AG04450 (cell line): ENCODE measurements around the gene ACSL6. TPM values are rescaled to one million over a fixed set of nuclear protein-coding genes. Genes with fewer than 3 reads are reported as not detected.

ENCODE experiments used
- CTCF ChIA-PET: fragments of 300-600, 350-600 bp; formaldehyde crosslinking; extraction: SDS; loops from one replicate; lab custom pipeline; 2022; ENCODE audit warnings: antibody characterized with exemption, inconsistent platforms; lab: Charles Lee
- POLR2A ChIA-PET: fragments of 350-600 bp; formaldehyde crosslinking; extraction: SDS; loops from one replicate; lab custom pipeline; 2021; ENCODE audit warnings: antibody characterized with exemption, inconsistent platforms; lab: Yijun Ruan, JAX
- DNase-seq: peaks from one replicate; pipeline ENCODE4 v3.0.0-alpha.2; 2011; ENCODE audit warnings: low read depth, low spot score
- H3K27ac ChIP-seq: one replicate; pipeline ENCODE4 v1.5.1; 2012; ENCODE audit warnings: low read depth, low read length, control low read depth
- H3K27me3 ChIP-seq: one replicate; pipeline ENCODE4 v1.6.0; 2012; ENCODE audit warnings: low read length; ENCODE audit not compliant: control insufficient read depth, insufficient read depth
- H3K4me3 ChIP-seq: 2 replicates; pipeline ENCODE4 v1.5.1; 2011; ENCODE audit warnings: mild to moderate bottlenecking, low read depth, low read length, control low read depth
- H3K9me3 ChIP-seq: 2 replicates; pipeline ENCODE4 v1.5.1; 2012; ENCODE audit warnings: low read length; ENCODE audit not compliant: control insufficient read depth, insufficient read depth
- polyA plus RNA-seq: library from polyadenylated mRNA; depleted of rRNA; stranded (reverse); fragments of >200 nt; gene quantifications from 2 replicates; pipeline ENCODE4 v1.2.3, GENCODE V29; 2011
- TF ChIP-seq, protein P1 (sequence below): IDR thresholded peaks from 2 replicates; pipeline ENCODE4 v1.5.1; 2011; ENCODE audit warnings: low read depth, low read length, control low read depth, inconsistent platforms

Gene ACSL6
- polyA plus RNA-seq, 1 experiment, result not detected

DNA sequence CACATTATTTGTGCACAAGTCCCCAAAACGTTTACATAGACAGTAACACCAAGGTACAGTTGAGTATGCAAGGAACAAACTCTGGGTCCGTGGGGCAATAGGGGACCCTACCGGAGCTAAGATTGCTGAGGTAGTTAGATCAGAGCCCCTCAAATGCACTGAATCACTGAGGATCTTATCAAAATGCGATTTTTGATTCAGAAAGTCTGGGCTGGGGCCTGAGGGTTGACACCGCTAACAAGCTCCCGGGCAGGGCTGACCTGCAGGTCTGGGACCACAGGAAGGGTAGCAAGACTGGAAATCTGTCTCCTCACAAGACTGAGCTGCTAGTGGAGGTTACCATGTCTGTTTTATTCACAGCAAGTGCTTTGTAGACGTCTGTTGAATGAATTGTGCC is 47.2 kb upstream of the ACSL6 start:
- CTCF ChIA-PET, result interaction anchor here (0.8 to 0.9 kb wide), 2 partner anchors 121 to 122 kb away, joined by 3 read pairs; no protein-coding TSS in a partner anchor
- TF ChIP-seq, protein P1, sequence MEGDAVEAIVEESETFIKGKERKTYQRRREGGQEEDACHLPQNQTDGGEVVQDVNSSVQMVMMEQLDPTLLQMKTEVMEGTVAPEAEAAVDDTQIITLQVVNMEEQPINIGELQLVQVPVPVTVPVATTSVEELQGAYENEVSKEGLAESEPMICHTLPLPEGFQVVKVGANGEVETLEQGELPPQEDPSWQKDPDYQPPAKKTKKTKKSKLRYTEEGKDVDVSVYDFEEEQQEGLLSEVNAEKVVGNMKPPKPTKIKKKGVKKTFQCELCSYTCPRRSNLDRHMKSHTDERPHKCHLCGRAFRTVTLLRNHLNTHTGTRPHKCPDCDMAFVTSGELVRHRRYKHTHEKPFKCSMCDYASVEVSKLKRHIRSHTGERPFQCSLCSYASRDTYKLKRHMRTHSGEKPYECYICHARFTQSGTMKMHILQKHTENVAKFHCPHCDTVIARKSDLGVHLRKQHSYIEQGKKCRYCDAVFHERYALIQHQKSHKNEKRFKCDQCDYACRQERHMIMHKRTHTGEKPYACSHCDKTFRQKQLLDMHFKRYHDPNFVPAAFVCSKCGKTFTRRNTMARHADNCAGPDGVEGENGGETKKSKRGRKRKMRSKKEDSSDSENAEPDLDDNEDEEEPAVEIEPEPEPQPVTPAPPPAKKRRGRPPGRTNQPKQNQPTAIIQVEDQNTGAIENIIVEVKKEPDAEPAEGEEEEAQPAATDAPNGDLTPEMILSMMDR, result no peak
- peaks cover 20% of the 10 kb centered on the region for H3K27me3 ChIP-seq

DNA sequence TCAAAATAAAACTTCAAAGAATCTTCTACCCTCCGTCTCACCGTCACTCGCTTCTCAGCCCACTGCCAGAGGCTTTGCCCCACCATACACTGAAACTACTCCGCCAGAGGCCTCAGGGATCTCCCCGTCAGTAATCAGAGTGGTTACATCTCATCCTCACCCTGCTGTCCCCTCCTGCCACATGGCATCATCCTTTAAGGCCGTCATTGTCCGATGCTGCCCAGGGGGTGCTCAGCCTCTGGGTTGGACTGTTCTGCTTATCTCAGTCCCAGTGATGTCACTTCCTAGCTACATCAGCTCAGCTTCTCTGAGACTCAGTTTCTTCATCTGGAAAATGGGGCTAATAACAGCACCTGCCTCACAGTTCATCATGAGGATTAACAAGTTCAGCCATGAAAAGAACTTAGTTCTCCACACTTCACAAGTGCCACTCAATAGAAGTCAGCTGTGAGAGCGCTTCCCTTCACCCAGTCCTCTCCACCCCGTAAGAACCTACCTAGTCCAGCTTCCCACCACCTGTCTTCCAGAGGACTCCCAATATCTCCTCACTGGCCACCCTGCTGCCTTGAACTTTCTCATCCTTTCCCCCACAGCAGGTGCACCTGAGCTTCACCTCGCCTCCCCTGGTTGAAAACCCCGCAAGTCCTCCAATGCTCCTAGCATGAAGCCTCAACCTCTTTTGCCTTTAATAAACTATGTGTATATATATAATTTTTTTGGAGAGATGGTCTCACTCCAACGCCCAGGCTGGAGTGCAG is 46.2 kb upstream of the ACSL6 start:
- H3K27me3 ChIP-seq, result peaks cover 20% of the 10 kb centered on the region
- POLR2A ChIA-PET, result no interaction called here
- CTCF ChIA-PET, result interaction anchor here (0.8 kb wide), 1 partner anchor 122 kb away, joined by 3 read pairs; no protein-coding TSS in a partner anchor
- no peak for DNase-seq
- no peaks in the 10 kb centered on the region; the same call in 1 of the 2 replicates for H3K9me3 ChIP-seq
- H3K27ac ChIP-seq, result no peak overlapping the region
- TF ChIP-seq, protein P1, result no peak
- no peak overlapping the region for H3K4me3 ChIP-seq

More for the DNA sequence above, 47.2 kb upstream of the ACSL6 start:
- Histone ChIP-seq H3K4me3 (no peak overlapping the region), H3K9me3 (no peaks in the 10 kb centered on the region; the same call in 1 of the 2 replicates), H3K27ac (no peak overlapping the region)
- POLR2A ChIA-PET, result no interaction called here
- no peak for DNase-seq

- Histone ChIP-seq H3K27me3 (peaks cover 25% of the 10 kb centered on the region), H3K4me3 (no peak overlapping the region), H3K9me3 (no peaks in the 10 kb centered on the region; the same call in 1 of the 2 replicates), H3K27ac (no peak overlapping the region)
- POLR2A ChIA-PET, result no interaction called here
- TF ChIP-seq, protein P1, result no peak
- DNase-seq, result no peak
- CTCF ChIA-PET, result no interaction called here
These were observed 45.4 kb upstream of the ACSL6 start for GRCh38 chr5:132056610-132057497.

DNA sequence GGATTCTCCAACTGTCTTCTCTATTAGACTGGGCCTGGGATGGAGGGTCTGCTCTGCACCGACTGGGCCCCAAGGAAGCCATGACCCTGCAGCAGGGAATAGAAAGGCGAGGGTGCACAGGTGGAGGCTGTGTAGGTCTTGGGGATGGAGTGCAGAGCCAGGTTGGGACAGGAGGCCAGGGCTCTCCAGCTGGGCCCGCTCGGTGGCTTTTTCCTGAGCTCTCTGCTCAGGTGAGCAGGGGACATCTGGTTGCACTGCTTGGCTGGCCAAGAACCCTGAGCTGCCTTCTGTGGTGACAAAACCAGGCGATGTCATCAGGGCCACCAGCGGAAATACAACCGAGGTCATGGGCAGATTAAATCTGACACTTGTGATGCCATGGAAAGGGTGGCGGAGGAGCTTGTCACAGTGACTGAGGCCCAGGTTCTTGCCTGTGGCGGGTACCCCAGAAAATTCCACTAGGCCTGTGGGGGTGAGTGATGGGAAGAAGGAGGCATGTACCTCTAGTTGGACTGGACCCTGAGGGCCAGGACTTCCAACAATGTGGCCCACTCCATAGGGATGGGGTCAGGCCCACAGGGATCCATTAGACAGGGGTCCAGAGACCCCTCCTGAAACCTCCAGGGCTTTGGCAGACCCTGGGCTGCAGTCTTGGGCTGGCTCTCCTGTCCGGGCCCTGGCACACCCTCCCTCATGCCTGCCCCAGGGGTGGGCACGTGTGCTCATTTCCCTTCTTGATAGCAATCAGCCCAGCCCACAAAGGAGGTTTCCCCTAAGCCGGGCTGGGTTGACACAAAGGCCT is 44.6 kb upstream of the ACSL6 start:
- CTCF ChIA-PET, result interaction anchor here (1.7 kb wide), 1 partner anchor 9 kb away, joined by 5 read pairs; no protein-coding TSS in a partner anchor
- TF ChIP-seq, protein P1, result no peak
- POLR2A ChIA-PET, result no interaction called here
- Histone ChIP-seq H3K27me3 (peaks cover 25% of the 10 kb centered on the region), H3K9me3 (no peaks in the 10 kb centered on the region; the same call in 1 of the 2 replicates), H3K27ac (no peak overlapping the region), H3K4me3 (no peak overlapping the region)
- DNase-seq, result no peak
